ENCODE data around the gene ARMH4.

The ARMH4 gene

DNA sequence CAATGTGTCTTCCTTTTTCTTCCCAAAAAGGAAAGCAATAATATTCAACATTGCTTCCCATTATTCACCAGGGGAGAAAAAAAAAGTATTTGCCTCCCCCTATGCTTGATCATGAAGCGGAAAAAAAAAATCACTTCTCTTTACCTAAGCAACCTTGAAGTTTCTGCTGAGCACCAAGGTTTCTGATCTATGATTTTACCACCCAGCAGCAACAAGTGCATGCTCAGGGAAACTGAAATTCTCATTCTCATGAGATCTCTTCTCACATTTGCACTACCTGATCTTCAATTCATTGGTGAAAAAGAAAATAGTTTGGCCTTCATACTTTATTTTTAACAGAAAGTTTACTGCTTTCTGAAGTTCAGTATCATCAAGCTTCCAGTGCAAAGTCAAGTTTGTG, 125.8 kb downstream of the ARMH4 start:
- DNase-seq = no peak

DNA sequence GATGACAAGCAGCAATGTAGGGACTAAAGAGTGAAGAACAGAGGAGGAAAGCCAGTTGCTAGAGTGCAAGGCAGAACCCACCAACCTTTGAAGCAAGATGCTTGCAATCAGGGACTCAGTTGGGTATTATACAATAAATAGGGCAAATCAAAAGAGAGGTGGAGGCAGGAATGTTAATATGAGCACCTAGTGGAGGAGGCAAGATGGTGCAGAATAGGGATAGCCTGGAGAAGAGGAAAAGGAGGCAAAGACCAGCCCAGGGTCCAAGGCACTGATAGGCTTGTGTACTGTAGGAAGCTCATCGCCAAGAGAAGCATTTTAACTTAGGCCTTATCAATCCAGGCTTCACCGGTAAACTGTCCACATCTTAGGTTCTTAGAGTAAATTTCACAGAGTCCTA, 137.2 kb downstream of the ARMH4 start:
- DNase-seq = no peak

DNA sequence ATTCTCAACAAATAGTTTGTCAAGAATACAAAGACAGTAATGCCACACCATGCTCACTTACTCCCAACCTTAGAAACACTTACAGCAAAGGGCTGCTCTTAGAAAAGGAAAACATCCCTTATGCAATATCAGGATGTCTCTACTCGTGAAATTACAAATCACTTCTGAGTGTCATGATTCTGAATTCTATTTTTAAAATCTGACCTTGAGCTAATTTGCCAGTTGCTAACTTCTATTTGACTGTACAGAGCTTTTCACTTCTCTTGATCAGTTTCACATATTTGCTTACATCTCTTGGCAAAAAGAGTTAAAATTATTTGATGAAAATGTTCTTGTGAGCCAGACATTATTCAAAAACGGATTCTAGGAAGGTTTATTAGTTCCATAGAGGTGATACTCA, 149.4 kb downstream of the ARMH4 start:
- no peak for DNase-seq

GRCh38 chr14:57999979-58000378, 152.0 kb downstream of the ARMH4 start:
- no peak for DNase-seq

DNA sequence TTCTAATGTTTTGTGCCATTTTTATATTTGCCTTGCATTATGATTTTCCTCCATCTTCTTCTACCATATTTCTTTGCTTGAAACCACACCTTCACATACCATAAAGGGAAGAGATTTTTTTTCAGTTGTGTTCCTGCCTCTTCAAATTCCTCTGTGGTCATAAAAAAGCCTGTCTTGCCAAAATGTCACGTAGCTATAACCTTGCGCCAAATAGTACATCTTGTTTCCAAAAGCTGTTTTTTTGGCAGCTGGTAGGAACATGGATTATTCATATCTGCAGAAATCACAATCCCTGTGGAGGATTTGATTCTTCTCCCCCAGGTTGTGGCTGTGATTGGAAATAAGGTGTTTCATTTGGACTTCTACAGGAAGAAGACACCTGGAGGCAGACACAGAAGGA, 152.5 kb downstream of the ARMH4 start:
- DNase-seq = no peak

DNA sequence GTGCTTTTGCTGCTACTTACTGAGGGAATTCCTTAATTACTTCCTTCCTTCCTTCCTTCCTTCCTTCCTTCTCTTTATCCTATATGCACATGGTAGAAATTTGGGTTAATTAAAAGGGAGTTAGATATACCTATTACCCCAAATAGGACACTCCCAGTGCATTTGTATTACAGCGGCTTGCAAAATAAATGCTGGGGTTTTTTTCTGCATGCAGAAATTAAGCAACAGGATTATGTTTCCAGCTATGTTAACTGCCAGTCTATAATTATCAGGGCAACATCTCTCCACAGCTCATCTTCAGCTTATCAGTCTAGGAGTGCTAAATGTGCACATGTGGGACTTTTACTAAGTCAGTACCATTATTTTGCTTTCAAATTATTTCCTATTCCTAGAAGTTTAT, 153.2 kb downstream of the ARMH4 start:
- DNase-seq = no peak

DNA sequence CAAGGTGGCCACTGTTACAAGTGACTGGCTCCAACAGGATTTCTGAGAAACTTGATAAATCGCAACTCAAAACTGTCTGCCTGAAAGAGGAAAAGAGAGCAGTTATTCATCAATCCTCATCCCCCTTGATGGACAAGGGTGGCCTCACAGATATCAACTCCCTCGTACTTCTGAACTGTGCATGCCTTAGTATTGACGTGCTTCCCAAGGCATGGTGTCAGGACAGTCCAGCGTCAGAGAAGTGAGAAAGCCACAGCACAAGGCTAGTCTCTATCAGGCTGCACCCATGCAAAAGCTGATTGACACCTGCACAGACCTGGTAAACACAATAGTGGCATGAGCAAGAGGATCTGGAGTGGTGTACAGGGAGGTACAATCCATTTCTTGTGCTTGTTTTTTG, 160.7 kb downstream of the ARMH4 start:
- no peak for DNase-seq

- DNase-seq = no peak
Observed at GRCh38 chr14:57988445-57988844, 163.6 kb downstream of the ARMH4 start.

DNA sequence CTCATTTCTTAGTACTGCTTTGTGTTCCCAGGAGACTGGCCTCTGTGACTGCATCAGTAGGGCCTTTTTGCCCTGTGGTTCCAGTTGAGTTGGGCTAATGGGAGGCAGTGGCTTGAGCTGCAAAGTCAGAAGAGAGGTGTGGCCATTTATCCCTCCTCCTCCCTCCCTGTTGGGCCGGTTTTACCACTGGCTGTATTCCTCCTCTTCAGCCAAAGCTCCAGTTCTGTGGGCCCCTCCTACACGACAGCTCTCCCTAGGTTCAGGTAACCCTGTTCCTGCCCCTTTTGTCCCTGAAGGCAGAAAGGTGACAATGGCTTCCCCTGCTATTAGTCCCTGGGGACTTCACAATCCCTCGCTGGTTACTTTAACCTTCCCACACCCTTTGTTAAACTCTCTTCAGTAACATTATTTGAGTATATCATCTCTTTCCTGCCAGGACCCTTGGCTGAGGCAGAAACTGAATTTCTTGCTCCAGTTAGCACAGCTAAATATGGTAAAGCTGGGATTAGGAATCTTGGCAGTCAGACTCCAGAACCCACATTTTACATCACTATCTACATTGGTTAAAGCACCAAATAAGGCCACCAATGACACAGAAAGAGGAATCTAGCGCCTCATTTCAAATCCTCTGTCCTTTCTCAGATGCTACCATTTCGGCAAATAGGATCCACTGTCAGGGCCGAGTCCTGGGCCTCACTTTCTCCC, 164.3 kb downstream of the ARMH4 start:
- no peak for DNase-seq

- no peak for DNase-seq
Observed at GRCh38 chr14:57987051-57987450, 165.0 kb downstream of the ARMH4 start.

DNA sequence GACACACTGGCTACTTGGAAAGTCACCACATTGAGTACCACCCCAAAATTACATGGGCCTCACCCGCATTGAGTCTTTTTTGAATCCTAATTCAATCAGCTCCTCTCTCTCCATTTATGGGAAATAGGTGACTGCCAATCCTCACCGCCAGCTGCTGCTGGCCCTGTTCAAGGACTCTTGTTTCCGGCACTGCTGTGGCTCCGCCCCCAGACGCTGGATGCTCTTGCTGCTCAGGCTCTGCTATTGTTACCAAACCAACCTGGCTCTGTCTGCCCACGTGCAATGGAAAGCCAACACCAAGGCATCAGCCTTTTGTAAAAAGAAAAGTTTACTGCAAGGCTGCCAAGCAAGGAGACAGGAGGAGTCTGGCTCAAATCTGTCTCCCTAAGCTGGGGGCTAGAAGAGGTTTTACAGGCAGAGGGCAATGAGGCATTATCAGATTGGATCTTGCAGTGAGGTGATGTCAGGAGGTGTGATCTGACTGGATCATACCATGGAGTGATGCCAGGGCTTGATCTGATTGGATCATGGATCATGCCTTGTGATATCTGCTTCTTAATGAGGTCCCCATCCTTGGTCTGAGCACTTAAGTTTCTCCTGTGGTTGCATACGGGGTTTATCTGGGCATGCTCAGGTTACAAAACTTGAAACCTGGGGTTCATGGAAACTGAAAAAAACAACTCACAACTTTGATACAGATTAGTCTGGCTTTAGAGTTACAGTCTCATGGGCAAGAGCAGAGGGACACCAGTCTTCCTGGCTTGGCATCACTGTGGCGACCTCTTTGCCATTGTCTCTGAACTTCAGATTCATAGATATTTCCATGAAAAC, 169.0 kb downstream of the ARMH4 start:
- peak; percentile 90 for DNase-seq

DNA sequence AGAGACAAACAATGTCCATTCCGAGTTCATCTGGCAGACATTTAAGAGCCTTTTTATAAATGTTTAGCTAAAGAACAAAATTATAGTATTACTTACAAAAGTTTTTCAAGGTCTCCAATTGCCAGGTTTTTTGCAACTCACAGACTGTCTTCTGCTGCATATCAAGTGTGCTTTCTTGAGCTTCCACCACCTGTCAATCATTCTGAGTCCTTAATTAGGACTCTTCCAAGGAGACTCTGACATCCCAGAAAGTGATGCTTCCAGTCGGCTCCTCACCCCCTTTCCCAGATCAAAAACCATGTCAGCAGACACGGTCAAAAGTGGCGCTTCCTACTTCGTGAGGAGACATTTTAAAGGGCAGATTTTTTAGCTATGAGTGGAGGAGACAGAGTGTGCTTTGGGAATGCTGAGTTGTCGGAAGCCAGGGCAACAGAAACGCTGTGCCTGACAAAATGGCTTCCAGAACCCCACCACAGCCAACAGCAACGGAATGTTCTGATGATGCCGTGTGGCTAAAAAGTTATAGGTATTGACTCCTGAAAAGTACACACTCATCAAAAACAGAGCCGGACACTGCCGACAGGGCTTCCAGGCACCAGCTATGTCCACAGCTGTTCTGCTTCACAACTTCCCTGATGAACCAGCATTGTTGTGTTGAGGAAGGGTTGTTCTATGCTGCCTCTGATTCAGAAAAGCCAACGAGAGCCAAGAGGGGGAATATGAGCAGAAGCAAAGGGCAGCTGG, 170.0 kb downstream of the ARMH4 start:
- no peak for DNase-seq

- no peak for DNase-seq
Observed at GRCh38 chr14:57979376-57980048, 172.5 kb downstream of the ARMH4 start.

GRCh38 chr14:57976701-57977100, 175.3 kb downstream of the ARMH4 start:
- no peak for DNase-seq

- DNase-seq = no peak
Observed at GRCh38 chr14:57974896-57975295, 177.1 kb downstream of the ARMH4 start.

- DNase-seq = no peak
Observed at GRCh38 chr14:57970594-57970993, 181.4 kb downstream of the ARMH4 start.

DNA sequence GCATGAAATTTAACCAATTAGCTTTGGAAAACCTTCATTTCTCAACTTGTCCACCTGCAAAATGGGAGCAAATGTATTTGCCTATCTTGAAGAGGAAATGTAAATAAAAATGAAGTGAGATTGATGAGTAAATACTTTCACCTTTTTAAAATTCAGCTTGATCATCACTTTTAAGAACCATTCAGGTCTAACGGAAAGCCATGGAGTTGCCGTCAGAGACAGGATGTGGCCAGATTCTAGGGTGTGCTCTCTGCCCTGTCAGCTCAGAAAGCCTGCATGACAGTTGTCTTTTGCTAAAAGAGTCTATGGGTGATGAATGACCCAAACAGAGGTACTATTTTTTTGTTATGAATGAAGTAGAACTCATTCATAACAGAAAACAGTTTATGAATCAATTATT, 181.8 kb downstream of the ARMH4 start:
- no peak for DNase-seq

GRCh38 chr14:57963071-57963470, 188.9 kb downstream of the ARMH4 start:
- DNase-seq = no peak

DNA sequence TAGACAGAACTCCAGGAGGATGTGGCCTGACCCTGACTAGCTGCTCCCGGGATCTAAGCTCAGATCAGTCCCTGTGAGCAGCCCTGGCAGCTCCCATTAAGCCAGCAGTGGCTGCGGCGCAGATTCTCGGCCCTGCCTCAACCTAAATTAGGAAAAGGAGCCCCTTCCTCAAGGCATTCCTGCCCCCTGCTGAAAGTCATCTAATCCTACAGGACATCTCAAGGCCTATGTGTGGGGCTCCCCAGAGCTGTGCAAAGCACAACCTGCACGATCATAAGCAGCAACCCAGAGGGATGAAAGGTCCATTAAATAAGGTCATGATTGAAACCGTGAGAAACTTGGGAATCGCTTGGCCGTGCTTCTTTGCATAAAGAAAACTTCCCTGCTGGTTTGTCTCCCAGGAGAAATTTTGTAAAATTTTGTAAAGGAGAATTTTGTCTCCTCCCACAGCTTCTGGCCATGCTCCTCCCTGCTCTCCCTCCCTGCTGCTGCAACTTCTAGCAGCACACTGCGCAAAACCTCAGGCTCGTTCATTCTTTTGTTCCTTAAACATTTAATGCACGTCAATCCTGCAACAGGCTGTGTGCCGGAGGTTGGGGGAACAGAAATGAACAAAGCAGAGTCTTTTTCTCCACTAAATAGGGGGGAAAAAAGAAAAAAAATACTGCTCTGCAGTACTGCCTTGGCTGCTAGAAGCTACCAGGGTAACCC, 189.5 kb downstream of the ARMH4 start:
- no peak for DNase-seq

DNA sequence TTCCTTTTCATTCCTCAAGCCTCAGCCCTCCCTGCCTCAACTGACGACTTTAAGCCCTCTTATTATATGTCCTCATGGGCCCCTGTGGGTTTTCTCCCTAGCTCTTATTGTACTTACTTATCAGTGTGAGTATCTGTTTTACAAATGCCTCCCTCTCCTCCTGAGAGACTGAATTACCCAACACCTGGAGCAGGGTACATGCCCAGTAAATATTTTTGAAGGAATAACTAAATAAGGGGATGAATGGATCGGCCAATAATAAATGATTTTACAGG, 190.3 kb downstream of the ARMH4 start:
- no peak for DNase-seq

GRCh38 chr14:57960946-57961785, 190.8 kb downstream of the ARMH4 start:
- no peak for DNase-seq

DNA sequence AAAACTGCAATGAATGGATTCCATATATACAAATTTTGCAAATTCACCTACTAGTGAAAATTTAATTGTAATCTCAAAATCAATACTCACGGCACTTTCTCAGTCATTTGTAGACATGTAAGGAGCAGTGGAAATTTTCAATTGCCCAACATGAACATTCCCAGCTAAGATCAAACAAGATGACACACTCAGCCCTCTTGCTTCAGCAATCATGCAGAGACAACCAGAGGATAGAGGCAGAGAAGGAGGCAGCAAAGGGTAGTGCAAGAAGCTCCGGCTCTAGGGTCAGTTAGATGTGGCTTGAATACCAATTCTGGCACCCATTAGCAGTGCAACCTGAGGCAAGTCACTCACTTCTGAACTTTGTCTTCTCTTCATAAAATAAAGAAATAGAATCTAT, 194.6 kb downstream of the ARMH4 start:
- DNase-seq = no peak

All from NCI-H524 treated with DMSO at 0.1 percent for 48 hours (cell line).